ENCODE measurements around the gene TDRKH.

DNA sequence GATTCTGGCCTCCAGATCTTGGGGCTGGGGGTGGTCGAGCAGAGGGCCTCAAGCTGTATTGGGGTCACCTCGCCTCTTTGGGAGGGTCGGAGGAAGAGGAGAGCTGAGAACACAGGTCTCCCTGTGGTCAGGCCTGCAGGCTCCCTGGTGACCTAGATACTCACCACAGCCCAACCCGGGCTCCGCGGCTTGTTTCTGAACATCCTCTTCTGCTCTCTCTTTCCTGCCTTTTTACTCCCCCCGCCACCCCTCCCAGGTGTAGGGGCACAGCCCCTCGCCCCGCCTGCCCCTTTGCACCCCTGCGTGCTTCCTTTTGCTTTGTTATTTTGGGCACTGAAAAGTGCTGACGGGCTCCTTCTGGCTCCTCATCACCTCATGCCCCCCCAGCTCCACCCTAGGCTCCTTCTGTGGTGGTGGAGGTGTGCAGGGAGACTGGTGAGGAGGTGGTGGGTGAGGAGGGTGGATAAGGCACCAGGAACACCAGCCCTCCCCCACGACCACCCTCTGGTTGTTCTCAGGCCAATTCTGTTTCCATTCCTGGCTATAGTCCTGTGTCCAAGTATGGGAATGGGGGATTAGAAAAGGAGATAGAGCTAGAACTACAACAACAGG lies 25.5 kb upstream of the TDRKH start:
- TF ChIP-seq, protein P1, sequence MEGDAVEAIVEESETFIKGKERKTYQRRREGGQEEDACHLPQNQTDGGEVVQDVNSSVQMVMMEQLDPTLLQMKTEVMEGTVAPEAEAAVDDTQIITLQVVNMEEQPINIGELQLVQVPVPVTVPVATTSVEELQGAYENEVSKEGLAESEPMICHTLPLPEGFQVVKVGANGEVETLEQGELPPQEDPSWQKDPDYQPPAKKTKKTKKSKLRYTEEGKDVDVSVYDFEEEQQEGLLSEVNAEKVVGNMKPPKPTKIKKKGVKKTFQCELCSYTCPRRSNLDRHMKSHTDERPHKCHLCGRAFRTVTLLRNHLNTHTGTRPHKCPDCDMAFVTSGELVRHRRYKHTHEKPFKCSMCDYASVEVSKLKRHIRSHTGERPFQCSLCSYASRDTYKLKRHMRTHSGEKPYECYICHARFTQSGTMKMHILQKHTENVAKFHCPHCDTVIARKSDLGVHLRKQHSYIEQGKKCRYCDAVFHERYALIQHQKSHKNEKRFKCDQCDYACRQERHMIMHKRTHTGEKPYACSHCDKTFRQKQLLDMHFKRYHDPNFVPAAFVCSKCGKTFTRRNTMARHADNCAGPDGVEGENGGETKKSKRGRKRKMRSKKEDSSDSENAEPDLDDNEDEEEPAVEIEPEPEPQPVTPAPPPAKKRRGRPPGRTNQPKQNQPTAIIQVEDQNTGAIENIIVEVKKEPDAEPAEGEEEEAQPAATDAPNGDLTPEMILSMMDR (conservative IDR thresholded peaks at IDR 0.05; ENCODE audit: low read depth in 2 of 2), result no peak
- no peak for TF ChIP-seq POLR2AphosphoS5 (IDR thresholded peaks at IDR 0.05; ENCODE audit: low read depth)

Measured in GM23338 (cell line).